HepG2 (cell line): ENCODE data around the gene TOPBP1. TPM values are rescaled to one million over a fixed set of nuclear protein-coding genes. Genes with fewer than 3 reads are reported as not detected.

Experiments used
- ATAC-seq: fragments of 200-7000 bp; cut with Tn5 transposase; 3 replicates; pipeline ENCODE4 v1.9.1; 2020; ENCODE audit warnings: mild to moderate bottlenecking, moderate library complexity
- BruUV-seq: library from RNA; stranded (reverse); fragments of 400-500 nt; replicated peaks from 2 replicates; lab custom pipeline; 2021; lab: Mats Ljungman, UMichigan
- CTCF ChIA-PET: fragments of 300-600 bp; formaldehyde crosslinking; extraction: SDS; loops from one replicate; lab custom pipeline; 2021; ENCODE audit warnings: low total read pairs, inconsistent platforms, low intra/inter-chr PET ratio; lab: Yijun Ruan, JAX
- POLR2A ChIA-PET: fragments of 350-600 bp; sonication (Branson Sonifier 250); formaldehyde crosslinking; loops from one replicate; lab custom pipeline; 2020; ENCODE audit warnings: antibody characterized with exemption, inconsistent platforms; lab: Yijun Ruan, JAX
- DNase-seq: peaks from one replicate; pipeline ENCODE4 v3.0.0-alpha.2; 2015; ENCODE audit warnings: low spot score
- FAIRE-seq: peaks from 3 replicates; lab custom pipeline; 2011; peaks lifted over from hg19 to GRCh38; lab: Jason Lieb, UNC
- H2AFZ ChIP-seq: one replicate; pipeline ENCODE4 v1.6.1; 2011; ENCODE audit warnings: low read length, inconsistent platforms
- H3K27ac ChIP-seq: fragments of 300-600 bp; 3 replicates; pipeline ENCODE4 v1.8.0; 2011; ENCODE audit warnings: mixed run types, mild to moderate bottlenecking, mixed read lengths, low read length, inconsistent platforms; ENCODE audit not compliant: insufficient read depth; ENCODE audit errors: extremely low read length
- H3K27me3 ChIP-seq, 2 experiments: fragments of 200-600 bp in 1 of 2; 2 replicates in 1 of 2; 3 replicates in 1 of 2; pipeline versions ENCODE4 v1.6.0 to v1.8.0; 2011; ENCODE audit warnings: low read length in 2 of 2, mild to moderate bottlenecking in 2 of 2, moderate library complexity in 2 of 2, inconsistent platforms in 1 of 2; ENCODE audit not compliant: insufficient read depth in 2 of 2, control insufficient read depth in 1 of 2
- H3K36me3 ChIP-seq, 2 experiments: fragments of 200-600 bp in 1 of 2; replicated peaks in 1 of 2; 2 replicates in 1 of 2; 3 replicates in 1 of 2; pipeline versions ENCODE4 v1.5.1 to v1.8.0; 2011; ENCODE audit warnings: low read length in 2 of 2, inconsistent platforms in 1 of 2; ENCODE audit not compliant: insufficient read depth in 2 of 2, control insufficient read depth in 1 of 2
- H3K4me1 ChIP-seq: 2 replicates; pipeline ENCODE4 v1.5.1; 2012; ENCODE audit warnings: low read length, inconsistent platforms; ENCODE audit not compliant: insufficient read depth
- H3K4me2 ChIP-seq: 2 replicates; pipeline ENCODE4 v1.6.0; 2011; ENCODE audit warnings: low read depth, low read length, inconsistent platforms
- H3K4me3 ChIP-seq, 3 experiments: fragments of 200-600 bp in 1 of 3; sonication (generic), shearing (Covaris generic) in 1 of 3; replicated peaks in 1 of 3; 2 replicates each; pipeline ENCODE4 v1.5.1; 2011 to 2016; ENCODE audit warnings: low read length in 3 of 3, inconsistent platforms in 2 of 3, low read depth in 2 of 3, mild to moderate bottlenecking in 2 of 3, control low read depth in 1 of 3, mixed read lengths in 1 of 3; ENCODE audit not compliant: insufficient read depth in 1 of 3
- H3K79me2 ChIP-seq: one replicate; pipeline ENCODE4 v1.6.1; 2011; ENCODE audit warnings: low read length, inconsistent platforms; ENCODE audit not compliant: insufficient read depth
- H3K9ac ChIP-seq: 2 replicates; pipeline ENCODE4 v1.6.0; 2011; ENCODE audit warnings: mild to moderate bottlenecking, low read depth, low read length, inconsistent platforms; ENCODE audit not compliant: insufficient read depth
- H3K9me3 ChIP-seq: 2 replicates; pipeline ENCODE4 v1.5.1; 2012; ENCODE audit warnings: mild to moderate bottlenecking, low read length
- H4K20me1 ChIP-seq: 2 replicates; pipeline ENCODE4 v1.6.0; 2011; ENCODE audit warnings: inconsistent platforms, mild to moderate bottlenecking, low read length, moderate library complexity; ENCODE audit not compliant: insufficient read depth
- ASH2L ChIP-seq: fragments of 300-600, 200-600 bp; sonication (generic); IDR thresholded peaks from 2 replicates; pipeline ENCODE4 v1.7.0; 2017; ENCODE audit warnings: low read depth, mild to moderate bottlenecking, moderate library complexity, mixed read lengths, low read length; ENCODE audit not compliant: insufficient read length
- CCAR2 ChIP-seq: fragments of 200-400 bp; formaldehyde crosslinking; optimal IDR thresholded peaks from 2 replicates; pipeline ENCODE3; 2018; ENCODE audit warnings: low read depth, mild to moderate bottlenecking, low read length, moderate library complexity
- CEBPB ChIP-seq: IDR thresholded peaks from 2 replicates; pipeline ENCODE4 v1.6.1; 2011; ENCODE audit warnings: low read depth, low read length, improper control_type of control experiment, borderline replicate concordance
- CTCF ChIP-seq: sonication (generic); formaldehyde crosslinking; IDR thresholded peaks from 2 replicates; pipeline ENCODE4 v1.5.0; 2020; ENCODE audit warnings: mild to moderate bottlenecking, missing genetic modification reagents, moderate library complexity
- GZF1 ChIP-seq: sonication (generic); formaldehyde crosslinking; IDR thresholded peaks from 2 replicates; pipeline ENCODE4 v1.5.1; 2020; ENCODE audit warnings: mild to moderate bottlenecking, missing genetic modification reagents
- HDAC2 ChIP-seq: sonication (generic); formaldehyde crosslinking; IDR thresholded peaks from 2 replicates; pipeline ENCODE4 v1.4.0; 2020; ENCODE audit warnings: missing genetic modification reagents
- HNF4A ChIP-seq: sonication (generic); formaldehyde crosslinking; IDR thresholded peaks from 2 replicates; pipeline ENCODE4 v1.4.0; 2020; ENCODE audit warnings: missing genetic modification reagents
- ISL2 ChIP-seq: sonication (generic); formaldehyde crosslinking; IDR thresholded peaks from 2 replicates; pipeline ENCODE4 v1.5.0; 2020; ENCODE audit warnings: missing genetic modification reagents
- MED1 ChIP-seq: sonication (generic); formaldehyde crosslinking; IDR thresholded peaks from 2 replicates; pipeline ENCODE4 v1.4.0; 2020; ENCODE audit warnings: missing genetic modification reagents
- ONECUT2 ChIP-seq: sonication (generic); formaldehyde crosslinking; IDR thresholded peaks from 2 replicates; pipeline ENCODE4 v1.4.0; 2020; ENCODE audit warnings: missing genetic modification reagents
- RAD21 ChIP-seq: fragments of 450-650 bp; formaldehyde crosslinking; IDR thresholded peaks from 2 replicates; pipeline ENCODE4 v1.5.0; 2020; ENCODE audit warnings: mild to moderate bottlenecking
- RBFOX2 ChIP-seq: fragments of 200-400 bp; formaldehyde crosslinking; IDR thresholded peaks from 2 replicates; pipeline ENCODE4 v1.6.1; 2017; ENCODE audit warnings: low read depth, mild to moderate bottlenecking, low read length
- RNF2 ChIP-seq: fragments of 450-650 bp; conservative IDR thresholded peaks from 2 replicates; pipeline ENCODE4 v1.6.1; 2016; ENCODE audit warnings: low read depth
- SAP130 ChIP-seq: IDR thresholded peaks from 2 replicates; pipeline ENCODE4 v1.6.1; 2016; ENCODE audit warnings: low read depth
- SMC3 ChIP-seq: IDR thresholded peaks from 2 replicates; pipeline ENCODE4 v1.6.1; 2011; ENCODE audit warnings: low read length, improper control_type of control experiment
- SOX5 ChIP-seq: IDR thresholded peaks from 2 replicates; pipeline ENCODE4 v1.6.1; 2016; ENCODE audit warnings: borderline replicate concordance
- SSRP1 ChIP-seq: IDR thresholded peaks from 2 replicates; pipeline ENCODE4 v1.6.1; 2016; ENCODE audit warnings: control low read depth
- STAG1 ChIP-seq: sonication (generic); formaldehyde crosslinking; IDR thresholded peaks from 2 replicates; pipeline ENCODE4 v1.4.0; 2020; ENCODE audit warnings: missing genetic modification reagents
- TEAD3 ChIP-seq: optimal IDR thresholded peaks from 2 replicates; pipeline ENCODE3; 2016; ENCODE audit warnings: borderline replicate concordance
- THAP11 ChIP-seq: IDR thresholded peaks from 2 replicates; pipeline ENCODE4 v1.6.1; 2016; ENCODE audit warnings: missing biosample characterization, missing genetic modification reagents
- TOE1 ChIP-seq: sonication (generic); formaldehyde crosslinking; IDR thresholded peaks from 2 replicates; pipeline ENCODE4 v1.4.0; 2020; ENCODE audit warnings: mild to moderate bottlenecking, missing genetic modification reagents
- ZNF230 ChIP-seq: sonication (generic); formaldehyde crosslinking; IDR thresholded peaks from 2 replicates; pipeline ENCODE4 v1.4.0; 2020; ENCODE audit warnings: mild to moderate bottlenecking, missing genetic modification reagents
- ZNF607 ChIP-seq: sonication (generic); formaldehyde crosslinking; IDR thresholded peaks from 2 replicates; pipeline ENCODE4 v1.5.1; 2020; ENCODE audit warnings: missing genetic modification reagents, mild to moderate bottlenecking, borderline replicate concordance
- ZNF782 ChIP-seq: sonication (generic); formaldehyde crosslinking; IDR thresholded peaks from 2 replicates; pipeline ENCODE4 v1.4.0; 2020; ENCODE audit warnings: missing genetic modification reagents, mild to moderate bottlenecking, borderline replicate concordance
- WGBS: methylation state at CpG from one replicate; pipeline ENCODE4 v1.1.6; 2017; ENCODE audit warnings: low lambda C conversion rate; 5-methylcytosine and 5-hydroxymethylcytosine counted together
- in situ Hi-C: cut with HindIII; loops from 2 replicates; pipeline ENCODE4 v1.10.0; 2017; ENCODE audit warnings: low pct_unique_long_range_greater_than_20kb; ENCODE audit not compliant: extremely low pct_ligation_motif_present
- intact Hi-C: fragments of 100-400 bp; cut with micrococcal nuclease; formaldehyde crosslinking; loops from one replicate; pipeline ENCODE4 v1.10.0; 2022; ENCODE audit not compliant: unreplicated experiment
- polyA plus RNA-seq, 8 experiments: library from polyadenylated mRNA; depleted of rRNA in 3 of 8; stranded (reverse) in 7 of 8; unstranded in 1 of 8; fragments of >200 nt; fragmentation: Illumina TruSeq in 4 of 8; extraction: Trizol in 4 of 8; gene quantifications; 2 replicates each; pipeline versions ENCODE4 v1.2.1 to v1.2.3, GENCODE V29; 2011 to 2016; ENCODE audit warnings: low read depth in 4 of 8, missing spikeins in 1 of 8, mixed read lengths in 1 of 8; ENCODE audit not compliant: insufficient read depth in 1 of 8
- total RNA-seq, 5 experiments: library from RNA; depleted of rRNA; stranded (reverse); fragments of >200 nt; fragmentation: Illumina TruSeq; extraction: Trizol; gene quantifications; 2 replicates each; pipeline ENCODE4 v1.2.3, GENCODE V29; 2016; ENCODE audit warnings: low read depth in 1 of 5
- TF ChIP-seq, protein P1 (sequence below): IDR thresholded peaks from 2 replicates; pipeline ENCODE4 v1.6.1; 2018; ENCODE audit warnings: missing genetic modification reagents, mild to moderate bottlenecking, missing compliant biosample characterization

Gene TOPBP1
- total and polyA plus RNA-seq, 2 of the 13 experiments (the other 11 are each of a cell fraction or from before 2014, with no cell fraction given) = 24.3 to 42.9 TPM

DNA sequence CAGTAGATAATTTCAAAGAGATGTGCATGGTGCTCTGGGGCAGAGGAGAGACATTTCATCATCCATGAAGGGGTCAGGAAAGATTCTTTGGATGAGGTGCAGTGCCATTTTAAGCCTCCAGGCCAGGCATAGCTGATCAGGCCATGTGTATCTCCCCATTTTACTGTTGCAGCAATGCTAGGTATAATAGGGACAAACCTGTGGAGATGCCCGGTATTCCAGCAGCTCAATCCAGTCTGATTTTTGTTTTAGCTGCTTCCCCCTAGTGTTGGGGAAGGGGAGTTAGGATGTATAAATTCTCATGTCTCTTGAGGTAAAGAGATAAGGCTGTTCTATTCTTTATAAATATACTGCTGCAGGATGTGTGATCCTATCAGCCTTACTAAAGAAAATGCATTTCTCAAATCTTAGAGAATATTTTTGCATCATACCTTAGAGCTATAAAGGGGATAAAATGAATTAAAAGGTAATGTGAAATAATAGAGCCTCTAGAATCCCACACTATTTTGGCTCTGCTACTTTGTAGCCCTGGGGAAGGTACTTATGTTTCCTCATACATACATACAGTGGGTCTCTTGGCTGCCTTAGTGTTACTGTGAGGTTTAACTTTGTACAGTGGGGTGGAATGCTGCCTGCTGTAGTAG lies 83.1 kb downstream of the TOPBP1 start:
- Histone ChIP-seq H4K20me1 (peaks cover 45% of the 10 kb centered on the region), H3K36me3 (peaks cover 5 to 51% of the 10 kb centered on the region in 2 experiments), H3K4me3 (no peak overlapping the region), H3K27me3 (no peaks in the 10 kb centered on the region), H3K4me2 (peak overlapping the region; percentile 37), H2AFZ (no peak overlapping the region), H3K9ac (no peak overlapping the region), H3K4me1 (peaks cover 47% of the 10 kb centered on the region), H3K79me2 (peaks cover 75% of the 10 kb centered on the region), H3K27ac (peak overlapping the region; percentile 6), H3K9me3 (no peaks in the 10 kb centered on the region)
- in situ Hi-C loops = loop anchor here (10.0 kb wide), 1 partner anchor 114 kb away; no protein-coding TSS in a partner anchor
- BruUV-seq = no TSS peak
- ChIA-PET CTCF (interaction anchor here (1.6 to 2.8 kb wide), 2 partner anchors 84 to 91 kb away, joined by 14 to 17 read pairs; no protein-coding TSS in a partner anchor), POLR2A (interaction anchor here (0.7 to 1.5 kb wide), 3 partner anchors 31 to 167 kb away, joined by 3 to 5 read pairs (median 3); partner anchors contain the start of gene TF)
- peak; percentile 81 for DNase-seq
- 8% methylated on average over 1 of the region's 1 CpG for WGBS
- peak; percentile 67 for FAIRE-seq
- intact Hi-C loops = loop anchor here (1.0 to 10.0 kb wide), 4 partner anchors 84 to 854 kb away; partner anchors contain the start of gene NPHP3
- peak; percentile 83 for ATAC-seq
- peak; percentile 70; the same call in 1 of the 2 replicates for TF ChIP-seq RAD21 (CRISPR knock-in tag)
- TF ChIP-seq ONECUT2 (CRISPR knock-in tag) = no peak
- TF ChIP-seq ZNF782 = no peak
- peak; percentile 60 for TF ChIP-seq TEAD3 (CRISPR knock-in tag)
- peak; percentile 78 for TF ChIP-seq SMC3
- TF ChIP-seq SSRP1 = no peak
- no peak for TF ChIP-seq HDAC2 (CRISPR knock-in tag)
- no peak for TF ChIP-seq CCAR2
- peak; percentile 81 for TF ChIP-seq STAG1
- no peak for TF ChIP-seq ZNF607 (CRISPR knock-in tag)
- no peak for TF ChIP-seq RNF2
- TF ChIP-seq CTCF (CRISPR knock-in tag) = peak; percentile 63
- peak; percentile 18; the same call in 1 of the 2 replicates for TF ChIP-seq SAP130 (CRISPR knock-in tag)
- TF ChIP-seq, protein P1, sequence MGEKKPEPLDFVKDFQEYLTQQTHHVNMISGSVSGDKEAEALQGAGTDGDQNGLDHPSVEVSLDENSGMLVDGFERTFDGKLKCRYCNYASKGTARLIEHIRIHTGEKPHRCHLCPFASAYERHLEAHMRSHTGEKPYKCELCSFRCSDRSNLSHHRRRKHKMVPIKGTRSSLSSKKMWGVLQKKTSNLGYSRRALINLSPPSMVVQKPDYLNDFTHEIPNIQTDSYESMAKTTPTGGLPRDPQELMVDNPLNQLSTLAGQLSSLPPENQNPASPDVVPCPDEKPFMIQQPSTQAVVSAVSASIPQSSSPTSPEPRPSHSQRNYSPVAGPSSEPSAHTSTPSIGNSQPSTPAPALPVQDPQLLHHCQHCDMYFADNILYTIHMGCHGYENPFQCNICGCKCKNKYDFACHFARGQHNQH (CRISPR knock-in tag) = no peak
- peak; percentile 46; the same call in 1 of the 2 replicates for TF ChIP-seq RBFOX2
- TF ChIP-seq ZNF230 (CRISPR knock-in tag) = no peak
- no peak for TF ChIP-seq SOX5 (CRISPR knock-in tag)
- TF ChIP-seq TOE1 = 0 out of 2 replicates have a peak, but pooled peaks have one; percentile 39
- peak; percentile 25; the same call in 1 of the 2 replicates for TF ChIP-seq MED1
- peak; percentile 29; the same call in 1 of the 2 replicates for TF ChIP-seq CEBPB
- 0 out of 2 replicates have a peak, but pooled peaks have one; percentile 6 for TF ChIP-seq HNF4A
- 0 out of 2 replicates have a peak, but pooled peaks have one; percentile 26 for TF ChIP-seq ISL2
- TF ChIP-seq GZF1 (CRISPR knock-in tag) = no peak
- no peak for TF ChIP-seq THAP11
- peak; percentile 23 for TF ChIP-seq ASH2L
